NCI-H748 (cell line): ENCODE measurements around the gene OSTF1.

Experiments
- DNase-seq: peaks from one replicate; lab custom pipeline; 2025; ENCODE audit not compliant: unreplicated experiment; lab: John Stamatoyannopoulos, UW

OSTF1 gene, protein sequence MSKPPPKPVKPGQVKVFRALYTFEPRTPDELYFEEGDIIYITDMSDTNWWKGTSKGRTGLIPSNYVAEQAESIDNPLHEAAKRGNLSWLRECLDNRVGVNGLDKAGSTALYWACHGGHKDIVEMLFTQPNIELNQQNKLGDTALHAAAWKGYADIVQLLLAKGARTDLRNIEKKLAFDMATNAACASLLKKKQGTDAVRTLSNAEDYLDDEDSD

DNA sequence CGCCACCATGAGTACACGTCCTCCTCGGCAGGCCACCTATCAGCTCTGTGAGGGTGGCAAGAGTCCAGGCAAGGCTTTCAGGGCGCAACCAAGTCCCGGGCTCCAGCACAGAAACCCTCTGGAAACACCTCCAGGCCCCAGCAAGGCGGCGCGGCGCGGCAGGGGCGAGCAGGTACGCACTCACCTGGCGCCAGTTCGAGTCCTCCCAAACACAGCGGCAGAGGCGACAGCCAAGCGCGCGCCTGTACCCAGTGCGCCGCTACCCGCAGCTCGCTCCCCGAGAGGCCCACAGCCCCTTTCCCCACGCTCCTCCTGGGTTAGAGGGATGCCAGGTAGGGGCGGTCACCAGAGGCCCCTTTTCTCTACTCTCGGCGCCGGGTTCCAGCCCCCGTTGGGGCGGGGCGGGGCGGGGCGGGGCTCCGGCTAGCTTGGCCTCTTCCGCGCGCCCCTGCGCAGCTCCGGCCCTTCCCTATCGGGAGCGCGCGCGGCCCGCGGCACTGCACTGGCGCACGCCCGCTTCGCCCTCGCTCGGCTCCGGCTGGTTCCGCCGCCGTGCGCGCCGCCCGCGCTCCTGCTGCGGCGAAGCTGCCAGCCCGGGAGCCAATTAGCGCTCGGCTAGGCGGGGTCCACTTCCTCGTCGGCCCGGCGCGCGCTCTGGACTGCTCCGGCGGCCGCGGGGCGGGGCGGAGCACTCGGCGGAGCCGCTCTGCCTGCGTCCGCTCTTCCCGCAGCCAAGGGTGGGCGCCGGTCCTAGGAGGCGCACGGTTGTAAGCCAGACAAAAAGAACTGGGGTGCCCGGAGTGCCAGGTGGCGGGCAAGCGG lies at the start of gene OSTF1, which contains the start of gene NMRK1:
Gene OSTF1 (plus strand): TSS at position 691 of the 822 bp plus-strand sequence. CDS start 179 bp downstream, outside the sequence.
Gene NMRK1 (minus strand): TSS at position 332 of the 822 bp plus-strand sequence. CDS start 5,040 bp downstream, outside the sequence.
- peak; percentile 98 for DNase-seq

DNA sequence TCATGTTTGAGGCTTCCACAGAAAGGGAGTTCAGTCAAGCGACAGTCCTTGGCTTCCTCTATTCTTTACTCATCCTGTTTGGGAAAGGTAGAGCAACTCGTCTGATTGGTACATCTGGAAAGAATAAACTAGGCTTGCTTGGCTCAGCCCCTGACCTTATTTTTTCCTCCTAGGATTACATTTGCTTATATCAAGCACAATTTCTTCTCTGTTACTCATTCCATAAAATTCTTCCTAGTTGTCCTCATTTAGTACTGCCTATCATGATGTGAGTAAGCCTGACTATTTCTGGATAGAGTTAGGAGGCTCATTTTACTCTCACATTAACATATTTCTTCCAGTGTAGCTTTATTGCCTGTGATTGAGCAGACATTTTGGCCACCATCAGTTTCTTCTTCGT lies 49.3 kb upstream of the OSTF1 start:
- DNase-seq = no peak

DNA sequence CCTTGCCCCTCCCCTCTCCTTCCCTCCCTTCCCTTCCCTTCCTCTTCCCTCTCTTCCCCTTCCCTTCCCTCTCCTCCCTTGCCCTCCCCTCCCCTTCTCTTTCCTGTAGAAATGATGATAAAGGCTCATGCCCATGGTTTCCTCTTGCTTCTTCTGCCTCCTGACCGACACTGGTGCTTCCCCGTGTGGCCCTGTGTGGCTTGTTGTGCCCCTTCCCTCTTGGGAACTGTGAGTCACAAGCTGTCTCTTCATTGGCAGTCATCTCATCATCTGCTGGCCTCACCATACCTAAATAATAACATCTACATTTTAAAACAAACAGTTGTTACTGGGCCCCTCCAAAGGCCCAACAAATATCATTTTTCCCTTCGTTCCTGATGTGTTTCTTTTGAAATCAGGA lies 48.5 kb upstream of the OSTF1 start:
- no peak for DNase-seq

DNA sequence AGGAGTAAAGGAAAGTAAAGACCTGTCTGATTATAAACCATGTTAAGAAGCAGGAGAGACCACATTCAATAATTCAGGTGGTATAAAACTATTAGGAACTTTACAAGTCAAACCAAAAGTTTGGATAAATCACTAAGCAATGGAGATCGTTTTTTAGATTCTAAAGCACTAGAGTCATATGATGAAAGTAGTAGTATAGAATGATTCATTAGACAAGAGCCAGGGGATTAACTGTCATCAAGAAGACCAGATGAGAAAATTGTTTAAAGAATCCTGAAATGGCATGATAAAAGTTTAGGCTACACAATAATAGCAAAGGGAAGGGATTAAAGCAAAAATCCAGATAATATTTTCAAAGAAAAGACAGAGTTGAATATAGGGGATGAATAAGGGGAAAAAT lies 47.3 kb upstream of the OSTF1 start:
- no peak for DNase-seq

DNA sequence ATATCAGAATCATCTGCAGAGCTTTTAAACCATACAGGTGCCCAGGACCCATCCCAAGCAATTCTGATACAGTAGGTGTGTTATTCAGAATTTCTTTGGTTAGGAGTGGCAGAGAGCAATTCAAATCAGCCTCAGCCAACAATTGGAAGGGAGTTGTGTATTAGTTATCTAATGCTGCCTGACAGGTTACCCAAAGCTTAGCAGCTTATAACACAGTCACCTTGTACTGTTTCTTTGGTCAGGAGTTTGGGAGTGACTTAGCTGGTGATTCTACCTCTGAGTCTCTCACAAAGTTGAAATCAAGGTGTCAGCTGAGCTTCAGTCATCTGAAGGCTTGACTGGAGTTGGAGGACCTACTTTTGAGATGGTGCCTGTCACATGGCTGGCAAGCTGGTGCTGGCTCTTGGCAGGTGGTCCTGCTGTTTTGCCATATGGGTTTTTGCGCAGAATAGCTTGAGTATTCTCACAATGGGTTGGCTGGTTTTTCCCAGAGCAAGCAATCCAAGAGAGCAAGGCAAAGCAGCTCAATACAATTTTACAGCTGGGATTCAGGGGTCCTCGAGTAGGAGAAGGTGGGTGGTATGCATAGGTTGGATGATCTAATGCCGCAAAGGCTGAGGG lies 41.5 kb upstream of the OSTF1 start:
- no peak for DNase-seq

DNA sequence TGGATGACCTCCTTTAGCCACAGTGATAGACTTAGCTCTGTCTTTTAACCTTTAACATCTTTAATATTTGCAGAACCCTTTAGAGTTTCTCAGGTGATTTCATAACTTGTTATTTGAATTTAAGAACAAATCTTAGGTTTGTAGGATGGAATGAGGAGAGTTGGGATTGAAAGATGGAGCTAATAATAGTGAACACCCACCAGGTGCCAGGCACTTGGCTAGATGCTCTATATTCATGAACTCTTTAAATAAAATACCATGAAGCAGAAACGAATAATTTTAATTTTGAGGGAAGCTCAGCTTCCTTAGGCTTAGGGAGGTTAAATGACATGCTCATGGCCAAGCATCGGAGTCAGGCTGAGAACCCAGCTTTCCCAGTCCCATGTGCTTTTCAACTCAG lies 40.8 kb upstream of the OSTF1 start:
- DNase-seq = no peak

DNA sequence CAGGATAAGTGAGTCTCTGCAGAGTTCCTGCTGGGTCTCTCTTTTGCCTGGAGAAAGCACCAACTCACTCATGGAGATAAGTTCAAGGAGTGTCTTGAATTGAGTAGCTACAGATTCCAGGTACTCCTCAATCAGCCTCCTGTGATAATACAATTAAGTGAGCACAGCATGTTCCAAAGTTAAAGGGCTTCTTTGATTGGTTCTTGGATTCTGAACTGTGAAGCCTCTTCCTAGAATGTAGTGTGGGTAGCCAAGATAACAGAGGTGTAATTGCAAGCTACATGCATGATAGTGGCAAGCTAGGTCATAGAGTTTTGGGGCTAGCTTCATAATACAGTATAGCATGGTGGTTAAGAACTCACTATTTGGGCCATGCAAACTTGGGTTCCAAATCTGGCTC lies 37.0 kb upstream of the OSTF1 start:
- DNase-seq = no peak

DNA sequence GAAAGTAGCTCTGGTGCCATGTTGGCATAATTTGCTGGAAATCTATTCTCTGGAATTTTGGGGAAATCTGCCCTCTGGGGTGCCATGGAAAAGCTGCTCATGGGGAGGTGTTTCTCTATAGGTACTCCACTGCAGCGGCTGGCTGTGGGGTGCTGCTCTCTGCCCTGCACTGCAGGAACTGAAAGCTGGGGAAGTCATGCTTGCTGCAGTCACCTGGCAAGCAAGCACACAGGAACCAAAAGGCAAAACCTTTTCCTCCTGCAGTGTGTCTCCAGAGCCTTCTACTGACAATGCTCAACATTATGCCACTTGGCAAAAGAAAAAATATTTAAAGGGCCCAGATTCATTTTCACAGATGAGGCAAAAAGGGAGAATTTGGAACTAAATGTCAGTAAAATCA lies 34.4 kb upstream of the OSTF1 start:
- no peak for DNase-seq

DNA sequence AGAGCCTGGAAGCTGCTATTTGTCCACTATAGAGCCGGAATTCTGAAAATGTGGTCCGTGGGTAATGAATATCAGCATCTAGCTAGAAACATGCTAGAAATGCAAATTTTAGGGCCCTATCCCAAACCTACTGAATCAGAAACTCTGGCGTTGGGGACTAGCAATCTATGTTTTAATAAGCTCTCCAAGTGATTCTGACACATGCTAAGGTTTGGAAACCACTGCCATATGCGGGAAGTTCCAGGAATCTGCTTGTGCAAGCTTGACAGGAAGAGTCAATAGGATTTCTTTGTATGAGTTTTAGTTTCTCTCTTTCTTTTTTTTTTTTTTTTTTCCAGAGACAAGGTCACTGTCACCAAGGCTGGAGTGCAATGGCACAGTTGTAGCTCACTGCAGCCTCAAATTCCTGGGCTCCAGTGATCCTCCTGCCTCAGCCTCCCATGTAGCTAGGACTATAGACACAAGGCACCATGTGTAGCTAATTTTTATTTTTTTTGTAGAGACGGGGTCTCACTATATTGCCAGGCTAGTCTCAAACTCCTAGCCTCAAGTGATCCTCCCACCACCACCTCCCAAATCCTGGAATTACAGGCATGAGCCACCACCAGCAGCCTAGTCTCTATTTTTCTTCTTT lies 33.8 kb upstream of the OSTF1 start:
- no peak for DNase-seq

DNA sequence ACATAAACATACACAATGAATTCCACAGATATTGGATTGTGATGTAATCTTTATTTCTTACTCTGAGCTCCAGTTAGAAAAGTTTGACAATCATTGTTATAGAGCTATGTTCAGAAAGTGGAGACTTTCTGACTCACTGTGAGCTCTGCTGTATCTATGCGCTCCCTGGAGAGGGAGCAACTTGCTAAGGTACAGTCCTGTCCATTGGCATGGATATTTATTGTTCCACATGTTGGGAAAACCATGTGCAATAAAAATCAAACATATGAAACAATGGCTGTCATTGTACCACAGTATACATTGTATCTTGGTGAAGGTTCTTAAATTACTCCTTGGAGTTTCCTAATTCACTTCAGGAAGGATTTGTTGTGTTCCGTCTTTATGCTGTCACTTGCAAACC lies 27.1 kb upstream of the OSTF1 start:
- no peak for DNase-seq

DNA sequence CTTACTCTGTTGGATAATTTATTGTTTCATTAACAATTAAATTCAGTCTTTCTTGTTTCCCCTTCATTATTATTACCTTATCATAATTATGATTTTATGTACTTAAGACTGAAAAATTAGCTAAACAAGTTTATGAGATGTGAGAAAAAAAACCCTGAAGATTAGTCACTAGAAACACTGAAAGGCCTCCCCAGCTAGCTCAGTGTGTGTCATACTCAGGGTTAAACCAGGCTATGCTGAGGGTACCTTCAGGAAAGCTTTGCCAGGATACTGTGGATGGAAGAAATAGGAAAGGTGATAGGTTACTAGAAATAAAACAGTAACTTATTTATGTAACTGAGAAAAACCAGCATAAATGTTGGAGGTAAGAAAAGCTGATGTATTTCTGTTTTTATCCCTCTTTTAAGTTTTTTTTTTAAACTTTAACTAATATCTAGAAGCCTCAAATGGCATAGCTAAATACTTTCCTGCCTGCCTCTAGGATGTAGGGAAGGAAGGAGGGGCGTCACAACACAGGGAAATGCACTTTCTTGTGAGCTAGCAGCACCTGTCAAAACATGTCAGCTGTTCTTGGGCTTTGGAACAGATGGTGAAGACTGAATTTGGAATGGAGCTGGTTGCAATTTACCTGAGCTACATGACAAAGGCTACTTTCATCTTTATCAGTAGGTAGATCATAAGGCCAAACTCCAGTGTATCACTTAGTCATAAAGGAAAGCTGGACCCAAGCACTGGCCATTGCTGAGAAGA lies 24.6 kb upstream of the OSTF1 start:
- no peak for DNase-seq

DNA sequence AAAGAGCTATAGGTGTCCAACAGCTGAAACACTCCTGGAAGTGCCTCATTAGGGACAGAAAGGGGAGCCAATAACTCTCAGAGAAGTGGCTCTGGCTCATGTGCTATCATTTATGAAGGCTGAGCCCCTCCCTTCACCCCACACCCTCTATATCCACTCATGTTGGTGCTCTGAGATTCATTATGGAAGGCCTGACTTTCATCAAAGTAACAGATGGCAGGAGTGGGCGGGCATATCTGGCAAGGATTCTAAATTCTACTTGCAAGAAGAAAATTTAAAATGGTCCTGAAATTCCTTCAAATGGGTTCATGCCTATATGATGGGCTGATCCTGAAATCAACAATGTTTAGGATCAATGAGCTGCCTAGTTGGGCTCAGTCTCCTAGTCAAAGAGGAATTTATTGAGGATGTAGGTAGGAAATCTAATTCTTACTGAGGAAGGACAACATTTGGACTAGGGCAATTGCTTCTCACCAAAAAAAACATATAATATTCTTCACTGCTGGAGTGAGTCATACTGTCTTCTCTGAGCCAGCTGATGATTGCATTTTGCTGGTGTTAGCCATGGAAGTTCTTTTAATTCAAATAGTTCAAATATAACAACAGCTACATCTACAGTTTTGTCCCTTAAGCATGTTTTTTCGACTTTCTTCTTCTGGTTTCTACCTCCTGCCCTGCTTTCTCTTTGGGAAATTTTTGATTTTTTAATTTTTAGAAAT lies 23.8 kb upstream of the OSTF1 start:
- DNase-seq = no peak

DNA sequence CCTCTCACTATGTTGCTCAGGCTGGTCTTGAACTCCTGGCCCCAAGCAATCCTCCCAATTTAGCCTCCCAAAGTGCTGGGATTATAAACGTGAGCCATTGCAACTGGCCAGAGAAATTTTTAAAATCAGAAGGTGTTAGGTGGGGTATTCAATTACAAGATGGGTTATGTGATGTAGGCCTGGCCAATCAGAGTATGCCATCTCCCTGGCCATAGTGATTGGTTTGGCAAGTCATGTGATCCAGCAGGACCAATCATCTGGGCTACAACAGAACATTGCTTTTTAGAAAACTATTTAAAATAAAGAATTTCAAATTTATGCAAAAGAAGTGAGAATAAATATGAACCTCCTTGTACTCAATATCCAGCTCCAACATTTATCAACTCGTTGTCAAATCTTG lies 22.8 kb upstream of the OSTF1 start:
- DNase-seq = no peak

DNA sequence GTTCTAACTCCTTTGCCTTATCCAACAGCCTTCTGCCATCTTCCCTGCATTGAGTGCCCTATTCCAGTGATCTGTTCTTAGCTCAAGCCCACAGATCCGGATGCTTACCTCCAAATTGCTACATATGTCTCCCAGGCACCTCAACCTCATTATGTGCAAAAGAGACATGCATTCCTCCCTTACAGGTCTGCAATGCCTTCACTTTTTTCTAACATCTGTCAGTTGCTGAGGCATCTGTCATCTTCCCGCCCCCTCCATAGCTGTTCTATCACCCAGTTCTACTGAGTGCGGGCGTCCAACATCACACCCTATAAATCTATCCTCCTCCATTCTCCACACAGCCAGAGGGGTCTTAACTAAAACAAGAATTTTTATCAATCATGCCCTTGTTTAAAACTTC lies 20.4 kb upstream of the OSTF1 start:
- DNase-seq = no peak

DNA sequence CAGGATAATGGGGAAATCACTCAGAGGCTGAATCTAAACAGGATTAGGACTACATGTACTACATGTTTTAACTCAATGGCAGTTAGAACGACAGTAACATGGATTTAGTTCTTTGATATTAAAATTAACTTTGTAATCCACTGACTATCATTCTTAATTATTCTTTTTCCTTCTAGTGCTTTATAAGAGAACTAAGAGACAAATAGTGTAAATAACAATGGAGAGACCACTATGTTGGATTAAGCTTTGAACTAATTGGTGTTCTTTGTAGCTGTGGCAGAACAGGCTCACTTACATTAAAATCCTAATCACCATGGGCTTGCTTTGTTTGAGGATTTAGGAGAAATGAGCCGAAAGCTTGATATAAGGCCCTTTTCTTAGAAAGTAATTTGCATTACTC lies 19.1 kb upstream of the OSTF1 start:
- DNase-seq = no peak

DNA sequence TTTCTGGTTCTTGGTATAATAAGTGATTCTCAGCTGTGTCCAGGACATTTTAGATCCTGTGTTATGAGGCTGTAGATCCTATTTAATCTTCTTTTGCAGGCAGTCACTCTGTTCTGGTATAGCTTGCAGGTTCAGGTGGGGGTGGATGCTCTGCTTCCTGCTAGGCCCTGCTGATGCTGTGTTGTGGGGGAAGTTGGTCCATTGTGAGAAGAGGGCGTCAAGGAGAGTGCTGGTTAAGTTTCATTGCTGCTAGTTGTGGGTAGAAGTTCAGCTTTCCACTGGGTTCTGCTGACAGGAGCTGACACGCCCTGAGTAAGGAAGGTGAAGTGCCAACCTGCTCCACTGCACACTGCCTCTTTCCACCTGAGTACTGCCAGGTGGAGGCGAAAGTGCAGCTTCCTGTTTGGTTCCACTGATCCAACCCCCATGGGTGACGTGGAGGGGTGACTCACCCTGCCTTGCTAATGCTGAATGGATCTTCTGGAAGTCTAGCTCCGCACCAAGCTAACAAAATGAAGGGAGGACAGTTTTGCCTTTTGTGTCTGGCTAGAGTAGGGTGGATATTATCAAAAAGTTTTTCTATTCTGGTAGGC lies 16.7 kb upstream of the OSTF1 start:
- no peak for DNase-seq

DNA sequence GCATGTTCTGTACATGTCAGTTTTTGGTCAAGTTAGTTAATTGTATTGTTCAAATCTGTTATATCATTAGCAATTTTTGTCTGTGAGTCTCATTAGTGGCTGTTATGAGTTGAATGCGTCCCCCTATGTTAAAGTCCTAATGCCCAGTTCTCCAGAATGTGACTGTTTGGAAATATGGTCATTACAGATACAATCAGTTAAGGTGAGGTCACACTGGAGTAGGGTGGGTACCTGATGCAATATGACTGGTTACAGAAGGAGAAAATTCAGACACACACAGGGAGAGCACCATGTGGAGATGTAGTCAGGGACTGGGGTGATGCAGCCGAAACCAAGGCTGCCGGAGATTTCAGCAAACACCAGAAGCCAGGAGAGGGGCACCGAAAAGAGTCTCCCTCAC lies 15.4 kb upstream of the OSTF1 start:
- DNase-seq = no peak

DNA sequence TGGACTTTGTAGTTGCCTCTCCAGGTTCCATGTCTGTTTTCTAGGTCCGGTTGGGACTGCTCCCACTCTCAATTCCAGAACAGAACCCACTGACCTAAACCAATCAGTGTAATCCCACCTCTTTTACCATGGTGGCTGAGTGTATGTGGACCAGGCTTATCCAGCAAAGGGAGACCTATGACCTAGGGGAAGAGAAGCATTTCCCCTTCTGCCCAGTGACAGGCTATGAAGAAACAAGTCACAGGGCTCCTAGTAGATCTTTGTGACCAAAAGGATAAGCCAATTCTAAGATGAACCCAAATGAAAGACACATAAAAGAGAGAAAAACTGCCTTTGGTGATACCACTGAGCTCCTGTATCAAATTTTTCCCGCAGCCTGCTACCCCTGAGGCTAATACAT lies 6.7 kb upstream of the OSTF1 start:
- no peak for DNase-seq

DNA sequence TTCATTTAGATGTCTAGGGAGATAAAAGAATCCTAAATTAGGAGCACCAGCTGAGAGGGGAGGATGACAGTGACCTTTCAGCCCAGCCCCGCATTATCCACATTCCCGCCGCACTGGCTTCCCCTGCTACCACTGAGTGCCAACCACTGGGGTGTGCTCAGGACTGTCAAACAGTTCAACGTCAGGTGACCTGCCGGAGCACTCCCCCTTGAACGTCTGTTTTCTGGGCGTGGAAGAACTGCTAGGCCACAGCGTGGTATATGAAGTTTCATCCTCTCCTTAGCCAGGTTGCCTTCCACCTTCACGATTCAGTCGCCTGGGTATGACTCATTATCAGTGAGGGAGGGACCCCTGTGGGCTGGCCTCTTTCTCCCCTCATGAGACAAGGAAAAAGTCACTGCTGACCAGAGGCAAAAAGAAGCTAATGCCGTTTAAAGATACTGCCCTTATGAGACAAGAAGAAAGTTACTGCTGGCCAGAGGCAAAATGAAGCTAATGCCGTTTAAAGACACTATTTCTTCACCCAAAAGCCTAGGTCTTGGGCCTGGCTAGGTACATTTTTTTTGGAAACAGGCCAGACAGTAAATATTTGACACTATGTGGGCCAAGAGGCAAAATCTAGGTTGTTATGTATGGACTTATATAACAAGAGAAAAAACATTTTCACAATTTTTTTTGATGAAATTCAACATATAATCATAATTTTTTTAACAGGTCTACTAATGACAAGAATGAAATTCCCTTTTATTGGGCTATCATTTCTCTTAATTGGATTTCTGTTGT lies 4.9 kb upstream of the OSTF1 start:
- DNase-seq = no peak
